ENCODE results near the gene CEP95. TPM values are rescaled to one million over a fixed set of nuclear protein-coding genes. Genes with fewer than 3 reads are reported as not detected.
A peak's percentile ranks its signal among the peaks of the same experiment; 100 is the strongest.
"Not testable (repeated sequence)": the region's sequence is repeated elsewhere in the genome, so short reads cannot be mapped to it uniquely, and the experiment has no call there.

Gene CEP95, protein sequence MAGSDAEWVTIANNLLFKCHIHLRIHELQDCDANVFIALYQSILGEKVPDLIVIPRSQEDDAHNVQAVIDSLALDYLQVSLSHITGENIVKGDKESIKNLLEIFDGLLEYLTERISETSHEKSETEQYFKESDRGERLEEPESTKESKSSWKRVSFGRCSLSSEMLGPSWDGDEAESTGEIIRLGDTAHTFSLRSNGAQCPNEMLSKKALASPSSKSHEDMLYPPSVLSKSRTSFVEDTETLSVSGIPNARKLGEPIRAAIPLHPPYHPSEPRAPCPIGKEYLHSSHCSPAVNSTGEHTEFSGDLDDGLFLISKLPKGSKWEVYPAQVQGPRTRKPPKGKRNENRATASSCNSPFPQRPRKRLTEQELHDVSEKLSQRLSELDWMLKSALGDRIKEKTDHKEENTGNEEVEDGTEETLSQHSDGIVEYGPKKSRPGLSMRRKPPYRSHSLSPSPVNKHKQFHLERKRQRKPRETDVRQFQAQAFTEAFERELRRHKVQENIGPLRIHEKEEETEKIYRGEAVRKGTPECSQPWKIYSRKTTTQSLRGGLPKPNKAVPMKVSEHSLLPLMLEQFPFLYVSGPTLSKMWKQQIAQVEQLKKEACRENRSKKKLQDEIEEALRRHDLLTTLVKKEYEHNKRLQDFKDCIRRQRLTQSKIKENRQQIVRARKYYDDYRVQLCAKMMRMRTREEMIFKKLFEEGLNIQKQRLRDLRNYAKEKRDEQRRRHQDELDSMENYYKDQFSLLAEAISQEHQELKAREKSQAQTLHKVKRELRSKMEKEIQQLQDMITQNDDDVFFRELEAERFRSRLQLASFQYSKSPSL
- 10 to 100 TPM; 84.0 to 93.8 (median 90.2) TPM for polyA plus RNA-seq (ENCODE audit: insufficient read length in 3 of 3)

DNA sequence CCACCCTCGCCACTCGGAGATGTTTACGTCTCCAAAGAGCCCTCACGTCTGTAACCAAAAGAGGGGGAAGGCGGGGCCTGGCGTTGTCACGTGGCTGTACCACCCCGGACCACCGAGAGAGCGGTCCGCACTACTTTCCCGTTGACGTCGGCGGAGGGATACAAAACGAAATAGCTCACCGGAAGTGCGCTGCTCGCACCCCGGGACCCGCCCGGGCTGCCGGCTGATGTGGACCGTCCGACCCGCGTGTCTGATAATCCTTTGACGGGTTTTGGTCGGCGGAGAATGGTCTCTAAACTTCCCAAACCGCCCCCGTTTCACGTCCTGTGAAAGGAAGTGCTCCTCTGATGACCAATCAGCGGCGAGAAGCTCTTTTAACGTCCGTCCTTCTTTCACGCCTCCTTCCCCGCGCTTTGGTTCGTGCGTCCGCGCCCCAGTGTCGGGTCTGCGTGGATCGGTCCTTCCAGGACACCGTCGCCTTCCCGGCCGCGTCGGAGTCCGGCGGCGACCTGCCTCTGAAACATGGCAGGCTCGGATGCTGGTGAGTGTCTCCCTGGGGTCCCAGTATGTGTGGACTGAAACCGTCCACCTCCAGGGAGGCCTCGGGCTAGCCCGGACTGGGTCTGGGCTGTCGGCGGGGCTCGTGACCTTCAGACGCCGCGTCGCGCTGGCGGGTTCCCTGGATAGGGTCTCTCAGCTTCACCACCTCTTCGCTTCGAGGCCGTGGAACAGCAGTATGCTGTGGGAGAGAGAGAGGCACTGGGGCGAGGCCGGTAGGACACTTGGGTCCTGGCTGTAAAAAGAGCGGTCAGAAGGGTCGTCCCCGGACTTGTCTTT, at the start of gene CEP95:
Gene CEP95, plus strand, starts transcription at position 402 of the 837 bp plus-strand sequence. Its CDS starts 121 bp downstream, at position 523.
- DNase-seq (ENCODE audit: low read depth in 3 of 3, low spot score in 2 of 3): peak in 2 of 3 donors; percentile 96 to 97

DNA sequence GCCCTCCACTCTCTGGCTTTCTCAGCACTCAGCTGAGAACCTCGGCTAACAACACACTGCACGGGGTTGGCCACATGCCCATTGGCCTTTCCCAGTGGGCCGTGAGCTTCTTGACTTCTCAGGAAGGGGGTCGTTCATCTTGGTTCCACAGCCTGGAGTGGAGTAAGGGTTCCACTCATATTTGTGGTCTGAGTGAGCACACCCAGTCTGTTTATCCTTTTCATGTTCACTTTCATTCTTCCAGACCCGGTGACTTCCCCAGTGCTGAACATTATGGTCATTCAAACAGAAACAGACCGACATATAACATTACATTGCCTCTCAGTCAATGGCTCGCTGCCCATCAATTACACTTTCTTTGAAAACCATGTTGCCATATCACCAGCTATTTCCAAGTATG, 49.6 kb upstream of the CEP95 start:
- no peak for DNase-seq (ENCODE audit: low read depth in 3 of 3, low spot score in 2 of 3)

DNA sequence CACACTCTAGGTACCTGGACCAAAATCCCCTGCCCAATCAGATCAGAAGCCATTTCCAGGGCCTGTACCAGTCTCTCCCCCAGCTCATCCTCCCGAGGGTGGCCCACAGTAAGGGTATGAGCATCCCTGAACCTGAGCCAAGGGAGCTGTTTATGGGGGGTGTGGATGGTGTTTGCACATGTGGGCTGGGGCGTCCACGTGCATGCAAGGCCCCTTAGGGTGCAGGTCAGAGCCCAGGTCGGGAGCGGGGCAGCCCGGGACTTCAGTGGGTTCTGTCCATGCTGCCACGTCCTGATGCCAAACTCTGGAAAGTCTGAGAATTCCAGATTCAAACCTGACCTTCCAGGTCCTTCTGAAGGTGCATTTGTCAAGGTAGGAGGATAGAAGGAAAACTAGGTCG, 48.0 kb upstream of the CEP95 start:
- DNase-seq (ENCODE audit: low read depth in 3 of 3, low spot score in 2 of 3): no peak

DNA sequence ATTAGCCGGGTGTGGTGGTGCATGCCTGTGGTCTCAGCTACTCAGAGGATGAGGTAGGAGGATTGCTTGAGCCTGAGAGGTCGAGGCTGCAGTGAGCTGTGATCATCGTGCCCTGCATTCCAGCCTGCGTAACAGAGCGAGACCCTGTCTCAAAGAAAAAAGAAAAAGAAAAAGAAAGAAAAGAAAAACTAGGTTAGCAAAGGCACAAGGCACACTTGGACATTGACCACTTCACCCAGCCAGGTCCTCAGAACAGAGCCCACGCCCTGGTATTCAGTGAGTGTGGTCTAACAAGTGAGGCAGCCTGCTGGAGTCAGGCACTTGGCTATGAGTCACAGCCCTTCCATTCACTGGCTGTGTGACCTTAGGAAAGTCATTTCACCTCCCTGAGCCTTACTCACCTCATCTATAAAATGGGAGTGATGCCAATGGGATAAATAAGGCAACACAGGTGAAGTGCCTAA, 47.5 kb upstream of the CEP95 start:
- no peak for DNase-seq (ENCODE audit: low read depth in 3 of 3, low spot score in 2 of 3)

DNA sequence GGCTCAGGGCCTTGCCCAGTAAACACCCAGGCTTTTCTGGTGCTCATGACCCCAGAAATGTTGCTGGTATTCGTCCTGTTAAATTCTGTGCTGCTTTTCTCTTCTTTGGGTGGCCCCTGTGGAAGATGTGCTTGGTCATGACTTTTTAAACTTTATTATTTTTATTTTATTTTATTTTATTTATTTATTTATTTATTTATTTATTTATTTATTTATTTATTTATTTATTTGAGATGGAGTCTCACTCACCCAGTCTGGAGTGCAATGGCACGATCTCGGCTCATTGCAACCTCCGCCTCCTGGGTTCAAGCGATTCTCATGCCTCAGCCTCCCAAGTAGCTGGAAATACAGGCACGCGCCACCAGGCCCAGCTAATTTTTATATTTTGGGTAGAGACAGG, 47.0 kb upstream of the CEP95 start:
- not testable (repeated sequence) for DNase-seq (ENCODE audit: low read depth in 3 of 3, low spot score in 2 of 3)

DNA sequence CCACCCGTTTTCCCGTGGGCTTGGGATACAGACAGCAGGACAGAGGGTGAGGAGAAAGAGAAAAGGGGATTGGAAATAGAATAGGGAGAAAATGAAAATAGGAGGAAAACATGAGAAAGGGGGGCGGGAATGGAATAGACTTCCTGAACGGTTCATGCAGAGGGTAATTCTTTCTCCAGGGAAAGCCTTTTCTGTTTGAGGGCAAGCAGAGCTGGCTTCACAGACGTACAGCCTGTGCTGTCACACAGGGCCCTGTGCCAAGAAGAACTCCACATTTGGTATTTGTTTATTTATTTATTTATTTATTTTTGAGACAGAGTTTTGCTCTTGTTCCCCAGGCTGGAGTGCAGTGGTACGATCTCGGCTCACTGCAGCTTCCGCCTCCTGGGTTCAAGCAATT, 45.8 kb upstream of the CEP95 start:
- DNase-seq (ENCODE audit: low read depth in 3 of 3, low spot score in 2 of 3): peak in 1 of 3 donors; percentile 4

DNA sequence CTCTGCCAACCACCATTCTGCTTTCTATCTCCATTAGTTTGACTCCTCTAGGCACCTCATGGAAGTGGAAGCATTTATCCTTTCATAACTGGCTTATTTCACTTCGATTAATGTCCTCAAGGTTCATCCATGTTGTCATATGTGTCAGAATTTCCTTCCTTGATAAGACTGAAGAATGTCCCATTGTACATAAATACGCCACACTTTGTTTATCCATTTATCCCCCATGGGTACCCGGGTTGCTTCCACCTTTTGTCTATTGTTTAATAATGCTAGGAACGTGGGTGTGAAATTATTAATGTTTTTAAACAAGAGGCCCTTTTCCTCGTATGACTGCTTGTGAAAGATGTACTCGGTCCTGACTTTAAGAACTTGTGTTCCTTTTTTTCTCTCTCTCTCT, 45.0 kb upstream of the CEP95 start:
- no peak for DNase-seq (ENCODE audit: low read depth in 3 of 3, low spot score in 2 of 3)

DNA sequence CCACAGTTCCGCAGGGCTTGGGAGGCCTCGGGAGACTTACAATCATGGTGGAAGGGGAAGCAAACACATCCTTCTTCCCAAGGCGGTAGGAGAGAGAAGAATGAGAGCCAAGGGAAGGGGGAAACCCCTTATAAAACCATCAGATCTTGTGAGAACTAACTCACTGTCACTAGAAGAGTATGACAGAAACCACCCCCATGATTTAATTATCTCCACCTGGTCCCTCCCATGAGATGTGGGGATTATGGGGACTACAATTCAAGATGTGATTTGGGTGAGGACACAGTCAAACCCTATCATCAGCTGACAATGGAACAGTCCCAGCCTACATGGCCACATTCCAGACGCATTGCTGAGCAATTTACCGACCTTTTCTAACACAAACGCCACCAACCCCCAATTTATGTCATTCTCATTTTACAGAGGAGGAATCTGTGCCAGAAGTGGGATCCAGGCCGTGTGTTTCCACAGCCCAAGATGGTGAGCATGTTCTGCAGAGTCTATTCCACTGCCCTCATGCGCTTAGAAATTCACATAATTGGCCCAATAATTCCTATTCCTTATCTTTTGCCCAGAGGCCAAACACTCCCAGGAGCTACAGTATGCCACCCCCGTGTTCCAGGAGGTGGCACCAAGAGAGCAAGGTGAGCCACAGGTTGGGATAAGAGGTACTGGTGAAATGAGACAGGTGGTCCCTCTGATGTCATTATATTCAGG, 40.6 kb upstream of the CEP95 start:
- no peak for DNase-seq (ENCODE audit: low read depth in 3 of 3, low spot score in 2 of 3)

DNA sequence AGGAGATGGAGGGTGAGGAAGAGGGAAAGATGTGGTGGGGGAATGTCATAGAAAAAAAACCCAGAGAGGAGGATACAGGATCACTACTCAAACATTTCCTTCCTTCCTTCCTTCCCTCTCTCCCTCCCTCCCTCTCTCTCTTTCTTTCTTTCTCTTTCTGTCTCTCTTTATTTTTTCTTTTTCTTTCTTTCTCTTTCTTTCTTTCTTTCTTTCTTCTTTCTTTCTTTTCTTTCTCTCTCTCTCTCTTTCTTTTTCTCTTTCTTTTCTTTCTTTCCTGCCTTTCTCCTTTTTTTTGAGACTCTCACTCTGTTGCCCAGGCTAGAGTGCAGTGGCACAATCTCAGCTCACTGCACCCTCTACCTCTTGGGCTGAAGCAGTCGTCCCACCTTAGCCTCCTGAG, 39.9 kb upstream of the CEP95 start:
- DNase-seq (ENCODE audit: low read depth in 3 of 3, low spot score in 2 of 3): not testable (repeated sequence)

DNA sequence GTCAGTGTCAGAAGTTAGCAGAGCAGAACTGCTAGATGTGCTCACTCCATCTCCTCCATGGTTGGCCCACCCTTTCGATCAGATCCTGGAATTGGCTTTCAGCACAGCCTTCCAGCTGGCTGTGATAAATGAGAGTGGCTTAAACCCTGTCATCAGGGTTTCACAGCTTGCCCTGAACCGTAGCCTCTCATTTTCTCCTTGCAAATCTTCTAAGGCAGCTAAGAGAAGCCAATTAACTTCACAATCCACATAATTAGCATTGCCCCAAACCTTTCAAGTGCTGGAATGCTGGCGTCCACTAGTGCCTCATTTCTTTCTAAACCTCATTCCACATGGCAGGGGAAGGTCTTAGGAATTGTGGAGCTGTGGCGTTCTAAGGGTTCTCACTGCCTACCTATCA, 36.2 kb upstream of the CEP95 start:
- no peak for DNase-seq (ENCODE audit: low read depth in 3 of 3, low spot score in 2 of 3)

DNA sequence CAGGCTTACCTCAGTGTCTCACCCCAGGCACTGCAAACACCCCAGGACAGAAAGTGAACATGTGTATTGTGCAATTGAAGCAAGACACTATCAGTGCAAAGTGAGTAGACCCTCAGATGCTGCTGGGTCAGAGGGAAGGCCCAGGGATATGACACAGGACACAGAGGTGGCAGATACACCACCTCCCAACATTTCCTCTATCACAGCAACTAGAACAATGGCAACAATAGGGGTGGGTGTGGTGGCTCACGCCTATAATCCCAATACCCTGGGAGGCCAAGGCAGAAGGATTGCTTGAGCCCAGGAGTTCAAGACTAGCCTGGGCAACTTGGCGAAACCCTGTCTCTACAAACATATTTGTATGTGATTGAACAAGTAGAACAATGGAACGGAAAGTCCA, 35.3 kb upstream of the CEP95 start:
- DNase-seq (ENCODE audit: low read depth in 3 of 3, low spot score in 2 of 3): no peak

DNA sequence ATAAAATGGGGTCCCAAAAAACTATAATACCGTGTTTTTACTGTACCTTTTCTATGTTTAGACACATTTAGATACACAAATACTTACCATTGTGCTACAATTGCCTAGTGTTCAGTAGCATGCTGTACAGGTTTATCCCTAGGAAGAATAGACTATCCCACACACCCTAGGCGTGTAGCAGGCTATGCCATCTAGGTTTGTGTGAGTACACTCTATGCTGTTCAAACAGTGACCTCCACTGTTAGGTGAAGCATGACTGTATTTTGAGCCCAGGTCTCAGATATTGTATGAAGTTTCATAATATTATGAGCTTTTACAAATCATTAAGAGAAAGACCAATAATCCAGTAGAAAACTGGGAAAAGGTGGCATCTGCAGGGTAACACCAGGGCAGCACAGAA, 34.2 kb upstream of the CEP95 start:
- no peak for DNase-seq (ENCODE audit: low read depth in 3 of 3, low spot score in 2 of 3)

DNA sequence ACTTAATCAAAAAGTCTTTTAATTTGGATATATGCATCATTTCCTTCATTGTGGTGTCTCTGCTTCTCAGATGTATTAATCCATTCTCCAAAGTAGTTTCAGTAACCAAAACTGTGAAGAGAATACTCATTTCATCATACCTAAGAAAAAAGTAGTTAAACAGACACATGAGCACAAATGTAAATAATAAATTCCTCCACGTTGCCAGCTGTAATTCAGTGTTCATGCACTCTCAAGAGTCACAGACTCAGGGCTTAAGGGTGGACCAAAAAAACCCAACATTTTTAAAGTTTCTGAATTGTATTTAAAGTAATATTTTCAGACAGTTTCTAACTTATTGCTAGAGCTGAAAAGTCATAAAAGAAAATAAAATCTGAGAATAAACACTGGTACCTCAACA, 28.9 kb upstream of the CEP95 start:
- no peak for DNase-seq (ENCODE audit: low read depth in 3 of 3, low spot score in 2 of 3)

DNA sequence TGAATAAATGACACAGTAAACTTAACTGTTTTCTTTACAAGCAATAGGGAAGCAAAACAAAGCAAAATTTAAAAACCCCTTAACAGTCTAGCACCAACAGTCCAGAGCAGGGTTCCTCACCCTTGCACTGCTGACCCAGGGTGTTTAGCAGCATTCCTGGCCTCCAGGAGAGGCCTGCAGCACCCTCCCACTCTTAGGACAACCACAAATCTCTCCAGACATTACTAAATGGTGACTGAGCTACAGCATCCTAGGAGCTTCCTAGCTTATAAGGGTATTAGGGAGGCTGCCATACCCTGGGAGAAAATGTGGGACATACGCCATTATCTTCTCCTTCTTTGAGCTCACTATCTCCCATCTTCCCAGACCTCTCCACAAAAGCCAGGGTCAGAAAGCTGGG, 25.8 kb upstream of the CEP95 start:
- DNase-seq (ENCODE audit: low read depth in 3 of 3, low spot score in 2 of 3): no peak

DNA sequence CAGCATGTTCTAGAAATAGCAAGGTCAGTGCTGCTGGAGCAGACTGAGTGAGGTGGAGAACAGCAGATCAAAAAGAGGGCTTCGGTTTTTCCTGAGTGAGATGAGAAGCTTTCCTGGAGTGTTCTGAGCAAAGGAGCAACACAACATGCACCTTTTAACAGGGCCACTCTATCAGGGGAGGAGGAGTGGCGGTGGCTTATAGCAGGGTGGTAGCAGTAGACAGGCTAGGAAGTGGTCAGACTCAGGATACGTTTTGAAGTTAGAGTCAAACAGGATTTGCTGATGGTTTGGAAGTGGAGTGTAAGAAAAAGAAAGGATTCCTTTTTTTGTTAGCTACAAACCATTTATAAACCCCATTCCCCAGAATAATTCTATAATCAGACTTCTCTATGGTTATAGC, 22.4 kb upstream of the CEP95 start:
- DNase-seq (ENCODE audit: low read depth in 3 of 3, low spot score in 2 of 3): no peak

DNA sequence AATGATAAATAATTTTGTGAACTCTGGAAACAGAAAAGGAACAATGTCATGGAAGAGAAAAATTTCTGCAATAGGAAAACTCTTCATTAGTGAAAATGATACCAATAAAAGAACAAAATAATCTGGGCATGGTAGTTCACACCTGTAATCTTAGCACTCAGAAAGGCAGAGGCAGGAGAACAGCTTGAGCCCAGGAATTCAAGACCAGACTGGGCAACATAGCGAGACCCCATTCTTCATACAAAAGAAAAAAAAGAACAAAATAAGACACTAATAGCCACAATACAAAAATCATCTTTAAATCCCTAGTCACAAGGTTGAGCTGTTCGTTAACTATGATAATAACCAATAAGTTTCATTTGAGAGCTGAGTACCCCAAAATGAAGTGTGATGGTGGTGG, 18.5 kb upstream of the CEP95 start:
- DNase-seq (ENCODE audit: low read depth in 3 of 3, low spot score in 2 of 3): no peak

DNA sequence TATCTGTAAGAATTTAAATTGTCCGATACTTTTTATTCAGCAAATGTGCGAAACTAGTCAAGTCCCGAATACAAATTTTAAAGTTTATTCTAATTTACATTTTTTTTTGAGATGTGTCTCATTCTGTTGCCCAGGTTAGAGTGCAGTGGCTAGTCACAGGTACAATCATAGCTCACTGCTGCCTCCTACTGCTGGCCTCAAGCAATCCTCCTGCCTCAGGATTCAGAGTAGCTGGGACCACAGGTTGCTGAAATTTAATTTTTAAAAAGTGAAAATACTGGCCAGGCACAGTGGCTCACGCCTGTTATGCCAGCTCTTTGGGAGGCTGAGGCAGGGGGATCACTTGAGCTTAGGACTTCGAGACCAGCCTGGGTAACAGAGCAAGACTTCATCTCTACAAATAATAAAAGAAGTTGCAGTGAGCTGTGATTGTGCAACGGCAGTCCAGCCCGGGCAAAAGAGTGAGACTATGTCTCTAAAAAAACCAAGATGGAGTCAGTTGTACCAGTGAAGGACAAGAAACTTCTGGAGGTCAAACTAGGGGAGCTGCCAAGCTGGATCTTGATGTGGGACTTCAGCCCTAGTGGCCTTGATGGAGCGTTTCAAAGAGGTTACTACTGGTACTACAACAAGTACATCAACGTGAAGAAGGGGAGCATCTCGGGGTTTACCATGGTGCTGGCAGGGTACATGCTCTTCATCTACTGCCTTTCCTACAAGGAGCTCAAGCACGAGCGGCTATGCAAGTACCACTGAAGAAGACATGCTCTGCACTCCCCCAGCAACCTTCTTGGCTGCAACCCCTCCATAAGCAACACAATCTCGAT, 15.5 kb upstream of the CEP95 start:
- DNase-seq (ENCODE audit: low read depth in 3 of 3, low spot score in 2 of 3): no peak

DNA sequence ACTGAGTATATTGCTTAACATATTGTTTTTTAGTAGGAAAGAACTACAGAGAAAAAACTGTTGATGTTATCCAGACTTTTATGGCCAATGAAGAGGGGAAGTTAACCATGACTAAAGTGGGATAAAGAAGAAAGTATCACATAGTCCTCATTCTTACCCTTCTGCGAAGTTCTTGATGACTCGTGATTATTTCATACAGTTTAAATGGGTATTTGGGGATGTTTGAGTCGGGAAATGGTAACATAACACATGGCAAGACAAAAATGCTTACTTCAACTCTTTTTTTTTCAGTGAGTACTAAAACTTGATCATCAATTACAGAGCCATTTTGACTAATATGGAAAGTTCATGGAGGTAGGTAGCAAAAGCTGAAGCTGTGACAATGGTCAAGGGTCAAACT, 14.8 kb upstream of the CEP95 start:
- no peak for DNase-seq (ENCODE audit: low read depth in 3 of 3, low spot score in 2 of 3)

DNA sequence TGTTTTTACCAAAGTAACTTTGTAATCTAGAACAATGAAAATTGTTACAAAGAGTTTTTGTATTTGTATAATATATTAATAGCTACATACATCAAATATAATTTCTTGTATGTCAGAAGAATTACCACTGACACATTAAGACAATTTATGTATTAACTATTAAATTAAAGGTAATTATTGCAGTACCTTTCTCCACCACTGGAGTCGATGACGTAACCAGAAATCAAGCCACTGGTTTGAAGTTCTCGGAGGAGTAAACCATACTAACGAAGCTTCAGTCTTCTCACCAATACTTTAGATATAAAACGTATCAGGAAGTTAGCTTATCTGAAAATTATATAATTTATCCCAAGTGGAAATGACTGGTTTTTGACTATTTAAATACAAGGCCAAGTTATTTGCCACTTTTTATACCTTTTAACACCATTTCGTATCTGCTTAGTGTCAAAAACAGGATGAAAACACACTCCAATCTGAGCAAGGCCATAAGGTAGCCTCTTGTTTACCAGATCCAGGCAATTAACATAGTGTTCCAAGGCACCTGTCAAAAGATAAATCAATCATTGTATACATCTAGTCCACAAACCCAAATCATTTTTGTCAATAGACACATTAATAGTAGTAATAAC, 14.2 kb upstream of the CEP95 start:
- no peak for DNase-seq (ENCODE audit: low read depth in 3 of 3, low spot score in 2 of 3)

All from right renal cortex interstitium (tissue), 3 donors.